MM.1S (cell line): Measurements from ENCODE around the gene LHX1.

Experiments
- CTCF ChIP-seq: fragments of 300-600 bp; sonication (generic); IDR thresholded peaks from 2 replicates; pipeline ENCODE4 v1.5.1; 2016; ENCODE audit warnings: antibody characterized with exemption, low read length, mixed read lengths
- EZH2 ChIP-seq: fragments of 300-600 bp; sonication (generic); optimal IDR thresholded peaks from 2 replicates; pipeline ENCODE3; 2017; ENCODE audit warnings: low read depth, mild to moderate bottlenecking, antibody characterized with exemption, low read length, mixed read lengths

GRCh38 chr17:36901506-36901905, 35.8 kb upstream of the LHX1 start:
- TF ChIP-seq CTCF (no peak), EZH2 (no peak)
